ENCODE data around the gene MKLN1. TPM values are rescaled to one million over a fixed set of nuclear protein-coding genes. Genes with fewer than 3 reads are reported as not detected.

Gene MKLN1
- total and polyA plus RNA-seq, 7 donors, result 6.6 to 68.1 (median 48.2) TPM

- H3K36me3 ChIP-seq, result no peaks in the 10 kb centered on the region
- no peak overlapping the region for H3K27ac ChIP-seq
- H3K4me3 ChIP-seq, result no peak overlapping the region
- DNase-seq, result no peak
- no peaks in the 10 kb centered on the region for H3K9me3 ChIP-seq
- intact Hi-C loops (cut with DNase I), result no loop called here
- H3K27me3 ChIP-seq, result no peaks in the 10 kb centered on the region
- no peak for TF ChIP-seq CTCF (IDR thresholded peaks at IDR 0.05)
- no peak for TF ChIP-seq EP300 (IDR thresholded peaks at IDR 0.05)
- TF ChIP-seq POLR2A (IDR thresholded peaks at IDR 0.05), result no peak
- no peak for TF ChIP-seq POLR2AphosphoS5 (IDR thresholded peaks at IDR 0.05)
- H3K4me1 ChIP-seq, result peaks cover 0 to 70% (median 31%) of the 10 kb centered on the region in 4 donors
These were observed 41.7 kb downstream of the MKLN1 start for GRCh38 chr7:131369354-131369753.

- H3K27ac ChIP-seq, result no peak overlapping the region
- H3K9me3 ChIP-seq, result no peaks in the 10 kb centered on the region
- H3K4me3 ChIP-seq, result no peak overlapping the region
- intact Hi-C loops (cut with DNase I), result no loop called here
- 50 to 61% methylated on average over 1 of the region's 1 CpG for WGBS, 2 donors
- no peak for DNase-seq
- no peaks in the 10 kb centered on the region for H3K27me3 ChIP-seq
- TF ChIP-seq EP300 (IDR thresholded peaks at IDR 0.05) (no peak), CTCF (IDR thresholded peaks at IDR 0.05) (no peak)
- H3K4me1 ChIP-seq, result peaks cover 0 to 73% (median 37%) of the 10 kb centered on the region in 4 donors
- H3K36me3 ChIP-seq, result no peaks in the 10 kb centered on the region
These were observed 42.9 kb downstream of the MKLN1 start for GRCh38 chr7:131370523-131370968.

GRCh38 chr7:131371411-131371810, 43.7 kb downstream of the MKLN1 start:
- Histone ChIP-seq H3K27ac (no peak overlapping the region), H3K9me3 (no peaks in the 10 kb centered on the region), H3K27me3 (no peaks in the 10 kb centered on the region), H3K4me1 (peaks cover 0 to 64% (median 33%) of the 10 kb centered on the region in 4 donors), H3K4me3 (no peak overlapping the region), H3K36me3 (no peaks in the 10 kb centered on the region)
- no peak for DNase-seq
- intact Hi-C loops (cut with DNase I), result no loop called here
- TF ChIP-seq POLR2A (IDR thresholded peaks at IDR 0.05) (no peak), POLR2AphosphoS5 (IDR thresholded peaks at IDR 0.05) (no peak), CTCF (IDR thresholded peaks at IDR 0.05) (no peak), EP300 (IDR thresholded peaks at IDR 0.05) (no peak)
- 90 to 93% methylated on average over 2 of the region's 2 CpGs for WGBS, 2 donors

- 91 to 95% methylated on average over 1 of the region's 1 CpG for WGBS, 2 donors
- Histone ChIP-seq H3K4me1 (peaks cover 0 to 52% (median 27%) of the 10 kb centered on the region in 4 donors), H3K27me3 (no peaks in the 10 kb centered on the region), H3K27ac (no peak overlapping the region), H3K4me3 (no peak overlapping the region), H3K9me3 (no peaks in the 10 kb centered on the region), H3K36me3 (no peaks in the 10 kb centered on the region)
- no peak for DNase-seq
- intact Hi-C loops (cut with DNase I), result no loop called here
- TF ChIP-seq CTCF (IDR thresholded peaks at IDR 0.05) (no peak), POLR2A (IDR thresholded peaks at IDR 0.05) (no peak), POLR2AphosphoS5 (IDR thresholded peaks at IDR 0.05) (no peak)
These were observed 44.9 kb downstream of the MKLN1 start for GRCh38 chr7:131372554-131372953.

- TF ChIP-seq EP300 (IDR thresholded peaks at IDR 0.05) (no peak), CTCF (IDR thresholded peaks at IDR 0.05) (no peak), POLR2AphosphoS5 (IDR thresholded peaks at IDR 0.05) (no peak), POLR2A (IDR thresholded peaks at IDR 0.05) (no peak)
- intact Hi-C loops (cut with DNase I), result no loop called here
- H3K27me3 ChIP-seq, result no peaks in the 10 kb centered on the region
- H3K36me3 ChIP-seq, result no peaks in the 10 kb centered on the region
- H3K9me3 ChIP-seq, result no peaks in the 10 kb centered on the region
- no peak overlapping the region for H3K27ac ChIP-seq
- no peak overlapping the region for H3K4me3 ChIP-seq
- peaks cover 0 to 39% (median 26%) of the 10 kb centered on the region in 4 donors for H3K4me1 ChIP-seq
- WGBS, 2 donors, result 84 to 89% methylated on average over 1 of the region's 1 CpG
- no peak for DNase-seq
These were observed 47.1 kb downstream of the MKLN1 start for GRCh38 chr7:131374821-131375220.
